Astrocyte (in vitro differentiated cells and primary cell): ENCODE data around the gene INSYN2B. TPM values are rescaled to one million over a fixed set of nuclear protein-coding genes. Genes with fewer than 3 reads are reported as not detected.

Experiments used
- DNase-seq: peaks from one replicate; pipeline ENCODE4 v3.0.0-alpha.2; 2010; ENCODE audit warnings: low read depth
- FAIRE-seq: peaks from 2 replicates; lab custom pipeline; 2011; peaks lifted over from hg19 to GRCh38; lab: Jason Lieb, UNC
- H2AFZ ChIP-seq: 2 replicates; pipeline ENCODE4 v1.6.0; 2012; ENCODE audit warnings: low read depth, low read length, inconsistent platforms
- H3K27ac ChIP-seq: 2 replicates; pipeline ENCODE4 v1.5.1; 2011; ENCODE audit warnings: low read depth, low read length, inconsistent platforms
- H3K27me3 ChIP-seq: 2 replicates; pipeline ENCODE4 v1.6.0; 2011; ENCODE audit warnings: low read length, inconsistent platforms; ENCODE audit not compliant: insufficient read depth
- H3K36me3 ChIP-seq: 2 replicates; pipeline ENCODE4 v1.5.1; 2011; ENCODE audit warnings: low read length, inconsistent platforms; ENCODE audit not compliant: insufficient read depth
- H3K4me1 ChIP-seq: 2 replicates; pipeline ENCODE4 v1.5.1; 2011; ENCODE audit warnings: low read length, inconsistent platforms; ENCODE audit not compliant: insufficient read depth
- H3K4me2 ChIP-seq: 2 replicates; pipeline ENCODE4 v1.6.0; 2012; ENCODE audit warnings: low read length, inconsistent platforms
- H3K4me3 ChIP-seq: 2 replicates; pipeline ENCODE4 v1.5.1; 2011; ENCODE audit warnings: low read depth, mild to moderate bottlenecking, low read length, inconsistent platforms; ENCODE audit not compliant: insufficient read depth
- H3K79me2 ChIP-seq: 2 replicates; pipeline ENCODE4 v1.6.0; 2012; ENCODE audit warnings: mild to moderate bottlenecking, low read length, inconsistent platforms; ENCODE audit not compliant: insufficient read depth
- H3K9ac ChIP-seq: 2 replicates; pipeline ENCODE4 v1.6.0; 2012; ENCODE audit warnings: mild to moderate bottlenecking, low read length, inconsistent platforms
- H3K9me3 ChIP-seq: 2 replicates; pipeline ENCODE4 v1.5.1; 2012; ENCODE audit warnings: low read depth, mild to moderate bottlenecking, low read length, inconsistent platforms; ENCODE audit not compliant: insufficient read depth
- H4K20me1 ChIP-seq: 2 replicates; pipeline ENCODE4 v1.6.0; 2012; ENCODE audit warnings: low read length, inconsistent platforms; ENCODE audit not compliant: insufficient read depth
- H3K27ac Mint-ChIP-seq: one replicate; pipeline ENCODE4 v1.8.0; 2021; ENCODE audit warnings: mild to moderate bottlenecking, mixed read lengths; ENCODE audit not compliant: unreplicated experiment
- H3K27me3 Mint-ChIP-seq: one replicate; pipeline ENCODE4 v1.8.0; 2021; ENCODE audit warnings: low read depth, mixed read lengths; ENCODE audit not compliant: unreplicated experiment
- H3K36me3 Mint-ChIP-seq: one replicate; pipeline ENCODE4 v1.8.0; 2021; ENCODE audit warnings: low read depth, mixed read lengths; ENCODE audit not compliant: unreplicated experiment
- H3K4me1 Mint-ChIP-seq: one replicate; pipeline ENCODE4 v1.8.0; 2021; ENCODE audit warnings: low read depth, mixed read lengths; ENCODE audit not compliant: unreplicated experiment
- H3K4me3 Mint-ChIP-seq: one replicate; pipeline ENCODE4 v1.8.0; 2021; ENCODE audit warnings: mild to moderate bottlenecking, moderate library complexity, mixed read lengths; ENCODE audit not compliant: unreplicated experiment
- H3K9me3 Mint-ChIP-seq: one replicate; pipeline ENCODE4 v1.8.0; 2021; ENCODE audit warnings: mild to moderate bottlenecking, mixed read lengths; ENCODE audit not compliant: unreplicated experiment
- EZH2 ChIP-seq: IDR thresholded peaks from 2 replicates; pipeline ENCODE4 v1.6.1; 2012; ENCODE audit warnings: mild to moderate bottlenecking, low read length, inconsistent platforms; ENCODE audit not compliant: insufficient read depth
- total RNA-seq: library from RNA; stranded (reverse); gene quantifications from 2 replicates; pipeline ENCODE4 v1.2.1, GENCODE V29; 2021
- TF ChIP-seq, protein P1 (sequence below): IDR thresholded peaks from 2 replicates; pipeline ENCODE4 v1.5.1; 2011; ENCODE audit warnings: low read depth, mild to moderate bottlenecking, inconsistent platforms, low read length, moderate library complexity; ENCODE audit not compliant: insufficient read depth

INSYN2B gene
- total RNA-seq, 1 donor from 2014 or later: 0.36 TPM

DNA sequence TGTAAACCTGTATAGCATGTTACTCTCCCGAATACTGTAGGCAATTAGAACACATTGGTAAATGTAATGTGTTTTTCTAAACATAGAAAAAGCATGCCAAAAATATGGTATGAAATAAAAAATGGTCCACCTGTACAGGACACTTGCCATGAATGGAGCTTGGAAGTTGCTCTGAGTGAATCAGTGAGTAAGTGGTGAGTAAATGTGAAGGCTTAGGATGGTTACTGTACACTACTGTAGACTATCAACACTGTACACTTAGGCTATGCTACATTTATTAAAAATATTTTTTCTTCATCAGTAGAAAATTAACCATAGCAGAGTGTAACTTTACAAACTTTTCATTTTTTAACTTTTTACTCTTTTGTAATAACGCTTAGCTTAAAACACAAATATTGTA is 41.9 kb downstream of the INSYN2B start:
- peaks cover 4% of the 10 kb centered on the region for H3K36me3 ChIP-seq
- TF ChIP-seq EZH2: no peak
- TF ChIP-seq, protein P1, sequence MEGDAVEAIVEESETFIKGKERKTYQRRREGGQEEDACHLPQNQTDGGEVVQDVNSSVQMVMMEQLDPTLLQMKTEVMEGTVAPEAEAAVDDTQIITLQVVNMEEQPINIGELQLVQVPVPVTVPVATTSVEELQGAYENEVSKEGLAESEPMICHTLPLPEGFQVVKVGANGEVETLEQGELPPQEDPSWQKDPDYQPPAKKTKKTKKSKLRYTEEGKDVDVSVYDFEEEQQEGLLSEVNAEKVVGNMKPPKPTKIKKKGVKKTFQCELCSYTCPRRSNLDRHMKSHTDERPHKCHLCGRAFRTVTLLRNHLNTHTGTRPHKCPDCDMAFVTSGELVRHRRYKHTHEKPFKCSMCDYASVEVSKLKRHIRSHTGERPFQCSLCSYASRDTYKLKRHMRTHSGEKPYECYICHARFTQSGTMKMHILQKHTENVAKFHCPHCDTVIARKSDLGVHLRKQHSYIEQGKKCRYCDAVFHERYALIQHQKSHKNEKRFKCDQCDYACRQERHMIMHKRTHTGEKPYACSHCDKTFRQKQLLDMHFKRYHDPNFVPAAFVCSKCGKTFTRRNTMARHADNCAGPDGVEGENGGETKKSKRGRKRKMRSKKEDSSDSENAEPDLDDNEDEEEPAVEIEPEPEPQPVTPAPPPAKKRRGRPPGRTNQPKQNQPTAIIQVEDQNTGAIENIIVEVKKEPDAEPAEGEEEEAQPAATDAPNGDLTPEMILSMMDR: no peak
- no peaks in the 10 kb centered on the region for H3K4me1 Mint-ChIP-seq
- H3K4me3 ChIP-seq: no peak overlapping the region
- H4K20me1 ChIP-seq: no peaks in the 10 kb centered on the region
- H3K27ac Mint-ChIP-seq: no peak overlapping the region
- peaks cover 5% of the 10 kb centered on the region for H3K4me1 ChIP-seq
- no peaks in the 10 kb centered on the region for H3K36me3 Mint-ChIP-seq
- FAIRE-seq (no peak), DNase-seq (no peak)
- H3K9me3 Mint-ChIP-seq: no peaks in the 10 kb centered on the region
- H3K9me3 ChIP-seq: no peaks in the 10 kb centered on the region
- H2AFZ ChIP-seq: no peak overlapping the region
- H3K9ac ChIP-seq: no peak overlapping the region
- H3K4me2 ChIP-seq: no peak overlapping the region
- H3K4me3 Mint-ChIP-seq: no peak overlapping the region
- no peak overlapping the region for H3K27ac ChIP-seq
- peaks cover 47% of the 10 kb centered on the region for H3K79me2 ChIP-seq
- no peaks in the 10 kb centered on the region for H3K27me3 ChIP-seq
- peaks cover 8% of the 10 kb centered on the region for H3K27me3 Mint-ChIP-seq

DNA sequence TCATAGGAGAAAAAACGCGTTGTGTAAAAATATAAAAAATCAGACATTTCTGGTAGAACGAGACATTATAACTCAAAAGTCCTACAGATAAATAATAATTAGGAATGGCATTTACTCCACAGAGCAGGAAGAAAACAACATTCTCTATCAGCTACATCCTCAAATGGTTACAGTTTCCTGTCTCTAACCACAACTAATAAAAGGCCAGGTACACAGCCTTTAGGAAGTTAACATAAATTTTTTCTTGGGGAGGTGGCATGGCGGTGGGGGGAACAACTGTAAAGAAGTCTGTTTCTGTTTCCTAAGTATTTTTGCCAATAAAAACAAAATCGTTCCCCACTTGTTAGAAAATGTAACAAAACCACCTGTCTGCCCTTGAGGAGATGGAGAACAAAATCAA is 44.5 kb downstream of the INSYN2B start:
- TF ChIP-seq EZH2: no peak
- TF ChIP-seq, protein P1: no peak

DNA sequence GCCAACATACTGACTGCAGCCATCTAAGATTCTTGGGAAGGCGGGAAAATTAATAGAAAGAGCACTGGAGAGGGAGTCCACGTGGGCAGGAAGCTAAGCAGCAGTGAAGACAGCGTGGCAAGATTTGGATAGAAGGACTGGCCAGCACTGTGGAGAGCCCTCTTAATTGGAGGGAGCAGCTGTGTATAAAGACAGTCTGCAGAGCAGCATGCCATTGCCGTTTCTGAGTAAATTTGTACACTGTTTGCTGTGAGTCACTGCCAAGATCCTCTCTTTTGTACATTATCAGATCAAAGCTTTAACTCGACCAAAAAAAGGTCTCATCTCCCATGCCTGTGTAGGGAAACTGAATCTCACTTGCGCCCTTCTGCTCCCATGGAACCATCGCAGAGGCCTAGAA is 45.3 kb downstream of the INSYN2B start:
- Histone ChIP-seq H3K27me3 (no peaks in the 10 kb centered on the region), H3K4me2 (no peak overlapping the region), H3K27ac (no peak overlapping the region), H3K36me3 (peaks cover 10% of the 10 kb centered on the region), H3K4me3 (no peak overlapping the region), H3K4me1 (peaks cover 5% of the 10 kb centered on the region), H2AFZ (no peak overlapping the region), H3K79me2 (peaks cover 31% of the 10 kb centered on the region), H4K20me1 (no peaks in the 10 kb centered on the region), H3K9ac (no peak overlapping the region), H3K9me3 (no peaks in the 10 kb centered on the region)
- Mint-ChIP-seq H3K36me3 (no peaks in the 10 kb centered on the region), H3K27ac (no peak overlapping the region), H3K27me3 (peaks cover 19% of the 10 kb centered on the region), H3K4me3 (no peak overlapping the region), H3K9me3 (peaks cover 5% of the 10 kb centered on the region), H3K4me1 (no peaks in the 10 kb centered on the region)
- DNase-seq (peak; percentile 29), FAIRE-seq (no peak)
- TF ChIP-seq EZH2: no peak
- TF ChIP-seq, protein P1: no peak

More for the DNA sequence above, 44.5 kb downstream of the INSYN2B start:
- Mint-ChIP-seq H3K36me3 (no peaks in the 10 kb centered on the region), H3K9me3 (peaks cover 5% of the 10 kb centered on the region), H3K27me3 (peaks cover 19% of the 10 kb centered on the region), H3K27ac (no peak overlapping the region), H3K4me3 (no peak overlapping the region), H3K4me1 (no peaks in the 10 kb centered on the region)
- peaks cover 31% of the 10 kb centered on the region for H3K79me2 ChIP-seq
- FAIRE-seq (peak; percentile 20), DNase-seq (no peak)
- H3K9me3 ChIP-seq: no peaks in the 10 kb centered on the region
- no peak overlapping the region for H3K4me3 ChIP-seq
- H3K27me3 ChIP-seq: no peaks in the 10 kb centered on the region
- peaks cover 9% of the 10 kb centered on the region for H3K36me3 ChIP-seq
- peaks cover 5% of the 10 kb centered on the region for H3K4me1 ChIP-seq
- H3K27ac ChIP-seq: no peak overlapping the region
- H3K9ac ChIP-seq: no peak overlapping the region
- no peaks in the 10 kb centered on the region for H4K20me1 ChIP-seq
- H3K4me2 ChIP-seq: no peak overlapping the region
- no peak overlapping the region for H2AFZ ChIP-seq
